Fibroblast of lung (primary cell): Measurements from ENCODE around the gene TMEM198.

Source experiments
- CTCF ChIP-seq, 2 donors: IDR thresholded peaks in 1 of 2; conservative IDR thresholded peaks in 1 of 2; 1 replicate in 1 of 2; 2 replicates in 1 of 2; pipeline ENCODE4 v1.5.1; 2011 to 2012; ENCODE audit warnings: low read length in 2 of 2, control low read depth in 1 of 2, inconsistent platforms in 1 of 2, low read depth in 1 of 2, mild to moderate bottlenecking in 1 of 2
- EZH2 ChIP-seq: IDR thresholded peaks from 2 replicates; pipeline ENCODE4 v1.5.1; 2012; ENCODE audit warnings: low read length, control low read depth, mild to moderate bottlenecking; ENCODE audit errors: missing control alignments

DNA sequence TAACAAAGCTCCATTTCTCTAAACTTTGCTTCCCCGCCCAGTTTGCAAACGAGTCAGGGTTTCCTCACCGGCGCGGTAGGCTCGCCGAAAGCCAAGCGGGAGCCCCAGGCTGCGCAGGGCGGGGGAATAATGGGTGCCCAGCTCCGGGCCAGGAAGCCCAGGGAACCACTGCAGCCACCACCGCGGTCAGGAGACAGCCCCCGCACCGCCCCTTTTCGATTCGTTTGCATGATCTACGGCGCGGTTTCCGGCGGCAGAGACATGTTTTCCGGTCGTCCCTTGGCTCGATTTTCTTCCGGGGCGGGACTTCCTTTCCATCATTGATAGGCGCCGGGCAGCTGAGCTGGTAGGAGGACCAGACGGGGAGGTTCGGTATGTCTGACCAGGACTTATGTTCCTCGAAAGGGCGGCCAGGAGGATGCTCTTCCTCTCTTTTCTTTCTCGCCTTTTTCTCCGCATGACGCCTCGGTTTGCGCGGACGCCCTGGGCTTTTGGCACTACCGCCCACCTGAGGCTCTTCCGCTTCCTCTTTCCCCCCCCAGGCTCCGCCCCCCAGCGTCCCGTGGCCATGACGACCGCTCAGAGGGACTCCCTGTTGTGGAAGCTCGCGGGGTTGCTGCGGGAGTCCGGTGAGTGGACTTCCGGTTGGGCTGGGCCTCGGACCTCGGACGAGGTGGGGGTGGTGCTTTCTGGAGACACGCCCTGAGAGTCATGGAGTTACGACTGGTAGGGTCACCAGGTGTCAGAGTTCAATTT is 53.9 kb downstream of the TMEM198 start, which contains the start of gene STK11IP:
- no peak for TF ChIP-seq CTCF (conservative IDR thresholded peaks at IDR 0.05 in 1 of 2, IDR thresholded peaks at IDR 0.05 in 1 of 2; ENCODE audit: low read depth in 1 of 2, low read length in 2 of 2)
- no peak for TF ChIP-seq EZH2
